Liver (tissue), 9 donors: ENCODE results near the gene FRAS1. TPM values are rescaled to one million over a fixed set of nuclear protein-coding genes. Genes with fewer than 3 reads are reported as not detected.

ENCODE experiments used
- DNase-seq: peaks from one replicate; pipeline ENCODE4 v3.0.0-alpha.2; 2017; ENCODE audit warnings: low spot score
- H3K27ac ChIP-seq, 2 donors: one replicate each; pipeline ENCODE4 v1.7.0; 2013; ENCODE audit warnings: inconsistent platforms in 2 of 2, low read length in 2 of 2, control low read depth in 1 of 2, low read depth in 1 of 2, mild to moderate bottlenecking in 1 of 2
- H3K27me3 ChIP-seq, 4 donors: one replicate each; pipeline versions ENCODE4 v1.6.1 to v1.7.0; 2013; ENCODE audit warnings: low read length in 3 of 4, inconsistent platforms in 1 of 4, mild to moderate bottlenecking in 1 of 4, moderate library complexity in 1 of 4; ENCODE audit not compliant: control insufficient read depth in 4 of 4, insufficient read depth in 4 of 4
- H3K36me3 ChIP-seq, 4 donors: one replicate each; pipeline versions ENCODE4 v1.6.1 to v1.7.0; 2013; ENCODE audit warnings: low read length in 3 of 4, mild to moderate bottlenecking in 3 of 4, low read depth in 1 of 4, moderate library complexity in 1 of 4; ENCODE audit not compliant: control insufficient read depth in 4 of 4, insufficient read depth in 3 of 4
- H3K4me1 ChIP-seq, 4 donors: one replicate each; pipeline versions ENCODE4 v1.6.1 to v1.7.0; 2013; ENCODE audit warnings: low read length in 3 of 4, mild to moderate bottlenecking in 3 of 4, moderate library complexity in 1 of 4; ENCODE audit not compliant: control insufficient read depth in 4 of 4, insufficient read depth in 4 of 4
- H3K4me3 ChIP-seq, 3 donors: one replicate each; pipeline versions ENCODE4 v1.6.1 to v1.7.0; 2013; ENCODE audit warnings: low read length in 3 of 3, control low read depth in 1 of 3, low read depth in 1 of 3, mild to moderate bottlenecking in 1 of 3
- H3K9ac ChIP-seq, 2 donors: one replicate each; pipeline ENCODE4 v1.7.0; 2013; ENCODE audit warnings: low read length in 2 of 2, mild to moderate bottlenecking in 2 of 2, moderate library complexity in 2 of 2, control low read depth in 1 of 2, low read depth in 1 of 2
- H3K9me3 ChIP-seq, 4 donors: one replicate each; pipeline versions ENCODE4 v1.6.1 to v1.7.0; 2013; ENCODE audit warnings: low read length in 3 of 4; ENCODE audit not compliant: control insufficient read depth in 4 of 4
- ATF3 ChIP-seq: IDR thresholded peaks from 2 replicates; pipeline ENCODE4 v1.6.1; 2016; ENCODE audit warnings: antibody characterized with exemption
- EGR1 ChIP-seq, 2 donors: IDR thresholded peaks; 2 replicates each; pipeline ENCODE4 v1.6.1; 2016 to 2018; ENCODE audit warnings: antibody characterized with exemption in 2 of 2, low read depth in 2 of 2
- FOXA1 ChIP-seq: IDR thresholded peaks from 2 replicates; pipeline ENCODE4 v1.6.1; 2016; ENCODE audit warnings: antibody characterized with exemption
- FOXA2 ChIP-seq: IDR thresholded peaks from 2 replicates; pipeline ENCODE4 v1.6.1; 2016; ENCODE audit warnings: antibody characterized with exemption
- GABPA ChIP-seq, 2 donors: IDR thresholded peaks in 1 of 2; conservative IDR thresholded peaks in 1 of 2; 2 replicates each; pipeline ENCODE4 v1.6.1; 2016; ENCODE audit warnings: antibody characterized with exemption in 2 of 2, mild to moderate bottlenecking in 1 of 2, moderate library complexity in 1 of 2
- JUND ChIP-seq, 2 donors: IDR thresholded peaks; 2 replicates each; pipeline ENCODE4 v1.6.1; 2016; ENCODE audit warnings: antibody characterized with exemption in 2 of 2
- NR2F2 ChIP-seq: IDR thresholded peaks from 2 replicates; pipeline ENCODE4 v1.6.1; 2016; ENCODE audit warnings: antibody characterized with exemption
- RAD21 ChIP-seq, 2 donors: IDR thresholded peaks; 2 replicates each; pipeline ENCODE4 v1.6.1; 2016; ENCODE audit warnings: antibody characterized with exemption in 2 of 2, mild to moderate bottlenecking in 2 of 2
- SP1 ChIP-seq: IDR thresholded peaks from 2 replicates; pipeline ENCODE4 v1.6.1; 2018; ENCODE audit warnings: antibody characterized with exemption, mild to moderate bottlenecking
- TAF1 ChIP-seq: conservative IDR thresholded peaks from 2 replicates; pipeline ENCODE4 v1.6.1; 2016; ENCODE audit warnings: antibody characterized with exemption, mild to moderate bottlenecking
- YY1 ChIP-seq: IDR thresholded peaks from 2 replicates; pipeline ENCODE4 v1.6.1; 2016; ENCODE audit warnings: antibody characterized with exemption, mild to moderate bottlenecking
- WGBS: extraction: QIAGEN DNeasy Blood & Tissue Kit; methylation state at CpG from one replicate; pipeline ENCODE4 v1.1.7; 2013; 5-methylcytosine and 5-hydroxymethylcytosine counted together
- polyA plus RNA-seq, 2 donors: library from polyadenylated mRNA; stranded (reverse) in 1 of 2; unstranded in 1 of 2; fragments of 200-250 nt in 1 of 2; fragments of >200 nt in 1 of 2; fragmentation: Nextera tagmentation in 1 of 2; extraction: Ambion mirVana in 1 of 2; gene quantifications; one replicate each; pipeline versions ENCODE4 v1.2.1 to v1.2.3, GENCODE V29; 2013 to 2015
- total RNA-seq, 2 donors: library from RNA; depleted of rRNA; stranded (reverse); fragments of >200 nt; gene quantifications; one replicate each; pipeline ENCODE4 v1.2.3, GENCODE V29; 2014
- TF ChIP-seq, protein P1 (sequence below): IDR thresholded peaks from 2 replicates; pipeline ENCODE4 v1.6.1; 2016; ENCODE audit warnings: antibody characterized with exemption, mild to moderate bottlenecking
- TF ChIP-seq, protein P2 (sequence below): IDR thresholded peaks from 2 replicates; pipeline ENCODE4 v1.6.1; 2016; ENCODE audit warnings: antibody characterized with exemption
- TF ChIP-seq, protein P3 (sequence below): IDR thresholded peaks from 2 replicates; pipeline ENCODE4 v1.6.1; 2016; ENCODE audit warnings: antibody characterized with exemption
- donor health status: healthy.
- donor health status: healthy.
- donor health status: healthy.
- donor health status: healthy.
- donor health status: healthy.

Gene FRAS1
- total and polyA plus RNA-seq, 4 donors, result 0.08 to 6.0 (median 1.1) TPM

DNA sequence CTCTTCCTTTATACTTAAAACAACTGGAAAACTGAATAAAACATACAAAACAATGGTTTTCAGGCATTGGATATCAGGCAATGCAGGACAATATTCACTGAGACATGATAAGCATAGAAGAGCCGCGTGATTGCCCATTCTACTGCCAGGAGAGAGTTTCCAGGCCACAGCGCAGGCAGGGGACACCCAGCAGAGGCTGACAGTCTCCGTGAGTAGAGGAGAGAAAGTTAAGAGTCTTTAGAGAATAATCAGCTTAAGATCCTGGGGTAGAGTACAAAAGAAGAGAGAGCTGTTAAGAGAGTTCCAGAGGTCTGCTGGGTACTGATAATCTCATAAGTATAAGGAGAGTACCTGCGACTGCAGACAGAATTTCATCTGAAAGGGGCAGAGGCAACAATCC, 18.4 kb upstream of the FRAS1 start:
- WGBS, result 84% methylated on average over 5 of the region's 5 CpGs
- no peaks in the 10 kb centered on the region for H3K4me1 ChIP-seq
- H3K9me3 ChIP-seq, result peaks cover 0 to 3% (median 0%) of the 10 kb centered on the region in 4 donors
- H3K36me3 ChIP-seq, result no peaks in the 10 kb centered on the region
- no peak overlapping the region for H3K4me3 ChIP-seq
- no peak overlapping the region for H3K9ac ChIP-seq
- no peak overlapping the region for H3K27ac ChIP-seq
- peaks cover 0 to 2% (median 0%) of the 10 kb centered on the region in 4 donors for H3K27me3 ChIP-seq
- DNase-seq, result no peak
- TF ChIP-seq, protein P1, sequence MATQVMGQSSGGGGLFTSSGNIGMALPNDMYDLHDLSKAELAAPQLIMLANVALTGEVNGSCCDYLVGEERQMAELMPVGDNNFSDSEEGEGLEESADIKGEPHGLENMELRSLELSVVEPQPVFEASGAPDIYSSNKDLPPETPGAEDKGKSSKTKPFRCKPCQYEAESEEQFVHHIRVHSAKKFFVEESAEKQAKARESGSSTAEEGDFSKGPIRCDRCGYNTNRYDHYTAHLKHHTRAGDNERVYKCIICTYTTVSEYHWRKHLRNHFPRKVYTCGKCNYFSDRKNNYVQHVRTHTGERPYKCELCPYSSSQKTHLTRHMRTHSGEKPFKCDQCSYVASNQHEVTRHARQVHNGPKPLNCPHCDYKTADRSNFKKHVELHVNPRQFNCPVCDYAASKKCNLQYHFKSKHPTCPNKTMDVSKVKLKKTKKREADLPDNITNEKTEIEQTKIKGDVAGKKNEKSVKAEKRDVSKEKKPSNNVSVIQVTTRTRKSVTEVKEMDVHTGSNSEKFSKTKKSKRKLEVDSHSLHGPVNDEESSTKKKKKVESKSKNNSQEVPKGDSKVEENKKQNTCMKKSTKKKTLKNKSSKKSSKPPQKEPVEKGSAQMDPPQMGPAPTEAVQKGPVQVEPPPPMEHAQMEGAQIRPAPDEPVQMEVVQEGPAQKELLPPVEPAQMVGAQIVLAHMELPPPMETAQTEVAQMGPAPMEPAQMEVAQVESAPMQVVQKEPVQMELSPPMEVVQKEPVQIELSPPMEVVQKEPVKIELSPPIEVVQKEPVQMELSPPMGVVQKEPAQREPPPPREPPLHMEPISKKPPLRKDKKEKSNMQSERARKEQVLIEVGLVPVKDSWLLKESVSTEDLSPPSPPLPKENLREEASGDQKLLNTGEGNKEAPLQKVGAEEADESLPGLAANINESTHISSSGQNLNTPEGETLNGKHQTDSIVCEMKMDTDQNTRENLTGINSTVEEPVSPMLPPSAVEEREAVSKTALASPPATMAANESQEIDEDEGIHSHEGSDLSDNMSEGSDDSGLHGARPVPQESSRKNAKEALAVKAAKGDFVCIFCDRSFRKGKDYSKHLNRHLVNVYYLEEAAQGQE, result no peak
- TF ChIP-seq YY1 (no peak), FOXA1 (no peak), GABPA (IDR thresholded peaks at IDR 0.05 in 1 of 2, conservative IDR thresholded peaks at IDR 0.05 in 1 of 2) (no peak), ATF3 (no peak), EGR1 (IDR thresholded peaks at IDR 0.05; ENCODE audit: low read depth in 2 of 2) (no peak), FOXA2 (no peak), SP1 (no peak), RAD21 (IDR thresholded peaks at IDR 0.05) (no peak), NR2F2 (no peak), JUND (IDR thresholded peaks at IDR 0.05) (no peak), TAF1 (no peak)
- TF ChIP-seq, protein P2, sequence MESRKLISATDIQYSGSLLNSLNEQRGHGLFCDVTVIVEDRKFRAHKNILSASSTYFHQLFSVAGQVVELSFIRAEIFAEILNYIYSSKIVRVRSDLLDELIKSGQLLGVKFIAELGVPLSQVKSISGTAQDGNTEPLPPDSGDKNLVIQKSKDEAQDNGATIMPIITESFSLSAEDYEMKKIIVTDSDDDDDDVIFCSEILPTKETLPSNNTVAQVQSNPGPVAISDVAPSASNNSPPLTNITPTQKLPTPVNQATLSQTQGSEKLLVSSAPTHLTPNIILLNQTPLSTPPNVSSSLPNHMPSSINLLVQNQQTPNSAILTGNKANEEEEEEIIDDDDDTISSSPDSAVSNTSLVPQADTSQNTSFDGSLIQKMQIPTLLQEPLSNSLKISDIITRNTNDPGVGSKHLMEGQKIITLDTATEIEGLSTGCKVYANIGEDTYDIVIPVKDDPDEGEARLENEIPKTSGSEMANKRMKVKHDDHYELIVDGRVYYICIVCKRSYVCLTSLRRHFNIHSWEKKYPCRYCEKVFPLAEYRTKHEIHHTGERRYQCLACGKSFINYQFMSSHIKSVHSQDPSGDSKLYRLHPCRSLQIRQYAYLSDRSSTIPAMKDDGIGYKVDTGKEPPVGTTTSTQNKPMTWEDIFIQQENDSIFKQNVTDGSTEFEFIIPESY, result no peak
- TF ChIP-seq, protein P3, sequence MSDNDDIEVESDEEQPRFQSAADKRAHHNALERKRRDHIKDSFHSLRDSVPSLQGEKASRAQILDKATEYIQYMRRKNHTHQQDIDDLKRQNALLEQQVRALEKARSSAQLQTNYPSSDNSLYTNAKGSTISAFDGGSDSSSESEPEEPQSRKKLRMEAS, result no peak

GRCh38 chr4:78039678-78040077, 17.4 kb upstream of the FRAS1 start:
- no peaks in the 10 kb centered on the region for H3K4me1 ChIP-seq
- H3K36me3 ChIP-seq, result no peaks in the 10 kb centered on the region
- peaks cover 0 to 3% (median 0%) of the 10 kb centered on the region in 4 donors for H3K9me3 ChIP-seq
- H3K9ac ChIP-seq, result no peak overlapping the region
- no peak overlapping the region for H3K4me3 ChIP-seq
- no peak for DNase-seq
- no peak for TF ChIP-seq GABPA (IDR thresholded peaks at IDR 0.05 in 1 of 2, conservative IDR thresholded peaks at IDR 0.05 in 1 of 2)
- TF ChIP-seq SP1, result no peak
- TF ChIP-seq, protein P3, result no peak
- TF ChIP-seq, protein P1, result no peak
- peaks cover 0 to 2% (median 0%) of the 10 kb centered on the region in 4 donors for H3K27me3 ChIP-seq
- 77% methylated on average over 1 of the region's 1 CpG for WGBS
- no peak overlapping the region for H3K27ac ChIP-seq
